HepG2 (cell line): ENCODE measurements around the gene DHX32. TPM values are rescaled to one million over a fixed set of nuclear protein-coding genes. Genes with fewer than 3 reads are reported as not detected.

ENCODE experiments used
- ATAC-seq: fragments of 200-7000 bp; cut with Tn5 transposase; 3 replicates; pipeline ENCODE4 v1.9.1; 2020; ENCODE audit warnings: mild to moderate bottlenecking, moderate library complexity
- BruUV-seq: library from RNA; stranded (reverse); fragments of 400-500 nt; replicated peaks from 2 replicates; lab custom pipeline; 2021; lab: Mats Ljungman, UMichigan
- CTCF ChIA-PET: fragments of 300-600 bp; formaldehyde crosslinking; extraction: SDS; loops from one replicate; lab custom pipeline; 2021; ENCODE audit warnings: low total read pairs, inconsistent platforms, low intra/inter-chr PET ratio; lab: Yijun Ruan, JAX
- POLR2A ChIA-PET: fragments of 350-600 bp; sonication (Branson Sonifier 250); formaldehyde crosslinking; loops from one replicate; lab custom pipeline; 2020; ENCODE audit warnings: antibody characterized with exemption, inconsistent platforms; lab: Yijun Ruan, JAX
- DNase-seq: peaks from one replicate; pipeline ENCODE4 v3.0.0-alpha.2; 2015; ENCODE audit warnings: low spot score
- FAIRE-seq: peaks from 3 replicates; lab custom pipeline; 2011; peaks lifted over from hg19 to GRCh38; lab: Jason Lieb, UNC
- H2AFZ ChIP-seq: one replicate; pipeline ENCODE4 v1.6.1; 2011; ENCODE audit warnings: low read length, inconsistent platforms
- H3K27ac ChIP-seq: fragments of 300-600 bp; 3 replicates; pipeline ENCODE4 v1.8.0; 2011; ENCODE audit warnings: mixed run types, mild to moderate bottlenecking, mixed read lengths, low read length, inconsistent platforms; ENCODE audit not compliant: insufficient read depth; ENCODE audit errors: extremely low read length
- H3K27me3 ChIP-seq, 2 experiments: fragments of 200-600 bp in 1 of 2; 2 replicates in 1 of 2; 3 replicates in 1 of 2; pipeline versions ENCODE4 v1.6.0 to v1.8.0; 2011; ENCODE audit warnings: low read length in 2 of 2, mild to moderate bottlenecking in 2 of 2, moderate library complexity in 2 of 2, inconsistent platforms in 1 of 2; ENCODE audit not compliant: insufficient read depth in 2 of 2, control insufficient read depth in 1 of 2
- H3K36me3 ChIP-seq, 2 experiments: fragments of 200-600 bp in 1 of 2; replicated peaks in 1 of 2; 2 replicates in 1 of 2; 3 replicates in 1 of 2; pipeline versions ENCODE4 v1.5.1 to v1.8.0; 2011; ENCODE audit warnings: low read length in 2 of 2, inconsistent platforms in 1 of 2; ENCODE audit not compliant: insufficient read depth in 2 of 2, control insufficient read depth in 1 of 2
- H3K4me1 ChIP-seq: 2 replicates; pipeline ENCODE4 v1.5.1; 2012; ENCODE audit warnings: low read length, inconsistent platforms; ENCODE audit not compliant: insufficient read depth
- H3K4me2 ChIP-seq: 2 replicates; pipeline ENCODE4 v1.6.0; 2011; ENCODE audit warnings: low read depth, low read length, inconsistent platforms
- H3K4me3 ChIP-seq, 3 experiments: fragments of 200-600 bp in 1 of 3; sonication (generic), shearing (Covaris generic) in 1 of 3; replicated peaks in 1 of 3; 2 replicates each; pipeline ENCODE4 v1.5.1; 2011 to 2016; ENCODE audit warnings: low read length in 3 of 3, inconsistent platforms in 2 of 3, low read depth in 2 of 3, mild to moderate bottlenecking in 2 of 3, control low read depth in 1 of 3, mixed read lengths in 1 of 3; ENCODE audit not compliant: insufficient read depth in 1 of 3
- H3K79me2 ChIP-seq: one replicate; pipeline ENCODE4 v1.6.1; 2011; ENCODE audit warnings: low read length, inconsistent platforms; ENCODE audit not compliant: insufficient read depth
- H3K9ac ChIP-seq: 2 replicates; pipeline ENCODE4 v1.6.0; 2011; ENCODE audit warnings: mild to moderate bottlenecking, low read depth, low read length, inconsistent platforms; ENCODE audit not compliant: insufficient read depth
- H3K9me3 ChIP-seq: 2 replicates; pipeline ENCODE4 v1.5.1; 2012; ENCODE audit warnings: mild to moderate bottlenecking, low read length
- H4K20me1 ChIP-seq: 2 replicates; pipeline ENCODE4 v1.6.0; 2011; ENCODE audit warnings: inconsistent platforms, mild to moderate bottlenecking, low read length, moderate library complexity; ENCODE audit not compliant: insufficient read depth
- CEBPB ChIP-seq: IDR thresholded peaks from 2 replicates; pipeline ENCODE4 v1.6.1; 2011; ENCODE audit warnings: low read depth, low read length, improper control_type of control experiment, borderline replicate concordance
- KLF9 ChIP-seq: IDR thresholded peaks from 2 replicates; pipeline ENCODE4 v1.6.1; 2016; ENCODE audit warnings: low read depth
- NAIF1 ChIP-seq: sonication (generic); formaldehyde crosslinking; IDR thresholded peaks from 2 replicates; pipeline ENCODE4 v1.5.0; 2020; ENCODE audit warnings: mild to moderate bottlenecking, missing genetic modification reagents, borderline replicate concordance
- SP4 ChIP-seq: sonication (generic); formaldehyde crosslinking; IDR thresholded peaks from 2 replicates; pipeline ENCODE4 v1.8.1; 2023; ENCODE audit warnings: mild to moderate bottlenecking, missing genetic modification reagents
- SYNCRIP ChIP-seq: fragments of 200-400 bp; formaldehyde crosslinking; IDR thresholded peaks from 2 replicates; pipeline ENCODE4 v1.6.1; 2018; ENCODE audit warnings: mild to moderate bottlenecking, low read depth, low read length; ENCODE audit not compliant: insufficient read depth
- TFAP4 ChIP-seq: sonication (generic); IDR thresholded peaks from 2 replicates; pipeline ENCODE4 v1.6.1; 2016; ENCODE audit warnings: low read depth, borderline replicate concordance
- TMF1 ChIP-seq: sonication (generic); formaldehyde crosslinking; IDR thresholded peaks from 2 replicates; pipeline ENCODE4 v1.8.1; 2022; ENCODE audit warnings: low read depth, missing genetic modification reagents
- USF2 ChIP-seq, 2 experiments: sonication (generic) in 1 of 2; formaldehyde crosslinking in 1 of 2; IDR thresholded peaks; 2 replicates each; pipeline versions ENCODE4 v1.5.1 to v1.6.1; 2011 to 2020; ENCODE audit warnings: borderline replicate concordance in 1 of 2, low read depth in 1 of 2, low read length in 1 of 2, mild to moderate bottlenecking in 1 of 2, missing genetic modification reagents in 1 of 2, moderate library complexity in 1 of 2
- ZBTB39 ChIP-seq: sonication (generic); formaldehyde crosslinking; IDR thresholded peaks from 2 replicates; pipeline ENCODE4 v1.5.0; 2020; ENCODE audit warnings: missing genetic modification reagents
- ZFP36L2 ChIP-seq: sonication (generic); formaldehyde crosslinking; IDR thresholded peaks from 2 replicates; pipeline ENCODE4 v1.4.0; 2020; ENCODE audit warnings: missing genetic modification reagents
- ZNF20 ChIP-seq: sonication (generic); formaldehyde crosslinking; IDR thresholded peaks from 2 replicates; pipeline ENCODE4 v1.4.0; 2020; ENCODE audit warnings: mild to moderate bottlenecking, moderate library complexity, missing genetic modification reagents
- ZNF260 ChIP-seq: sonication (generic); formaldehyde crosslinking; IDR thresholded peaks from 2 replicates; pipeline ENCODE4 v1.4.0; 2020; ENCODE audit warnings: missing genetic modification reagents, low read depth, mild to moderate bottlenecking, borderline replicate concordance
- ZNF414 ChIP-seq: sonication (generic); formaldehyde crosslinking; IDR thresholded peaks from 2 replicates; pipeline ENCODE4 v1.5.0; 2020; ENCODE audit warnings: missing genetic modification reagents
- ZNF615 ChIP-seq: sonication (generic); formaldehyde crosslinking; IDR thresholded peaks from 2 replicates; pipeline ENCODE4 v1.5.0; 2020; ENCODE audit warnings: mild to moderate bottlenecking, missing genetic modification reagents, borderline replicate concordance
- ZNF839 ChIP-seq: sonication (generic); formaldehyde crosslinking; IDR thresholded peaks from 2 replicates; pipeline ENCODE4 v1.4.0; 2020; ENCODE audit warnings: missing genetic modification reagents, mild to moderate bottlenecking, borderline replicate concordance
- WGBS: methylation state at CpG from one replicate; pipeline ENCODE4 v1.1.6; 2017; ENCODE audit warnings: low lambda C conversion rate; 5-methylcytosine and 5-hydroxymethylcytosine counted together
- in situ Hi-C: cut with HindIII; loops from 2 replicates; pipeline ENCODE4 v1.10.0; 2017; ENCODE audit warnings: low pct_unique_long_range_greater_than_20kb; ENCODE audit not compliant: extremely low pct_ligation_motif_present
- intact Hi-C: fragments of 100-400 bp; cut with micrococcal nuclease; formaldehyde crosslinking; loops from one replicate; pipeline ENCODE4 v1.10.0; 2022; ENCODE audit not compliant: unreplicated experiment
- polyA plus RNA-seq, 8 experiments: library from polyadenylated mRNA; depleted of rRNA in 3 of 8; stranded (reverse) in 7 of 8; unstranded in 1 of 8; fragments of >200 nt; fragmentation: Illumina TruSeq in 4 of 8; extraction: Trizol in 4 of 8; gene quantifications; 2 replicates each; pipeline versions ENCODE4 v1.2.1 to v1.2.3, GENCODE V29; 2011 to 2016; ENCODE audit warnings: low read depth in 4 of 8, missing spikeins in 1 of 8, mixed read lengths in 1 of 8; ENCODE audit not compliant: insufficient read depth in 1 of 8
- total RNA-seq, 5 experiments: library from RNA; depleted of rRNA; stranded (reverse); fragments of >200 nt; fragmentation: Illumina TruSeq; extraction: Trizol; gene quantifications; 2 replicates each; pipeline ENCODE4 v1.2.3, GENCODE V29; 2016; ENCODE audit warnings: low read depth in 1 of 5

DHX32 gene
- total and polyA plus RNA-seq, 2 of the 13 experiments (the other 11 are each of a cell fraction or from before 2014, with no cell fraction given) = 15.5 to 16.5 TPM

GRCh38 chr10:125822878-125823662 lies 58.0 kb downstream of the DHX32 start, which contains the start of the genes BCCIP and UROS:
Gene BCCIP (plus strand): TSS chr10:125823546. CDS start chr10:125823558, 12 bp downstream.
Gene UROS (minus strand): TSS chr10:125823258. CDS start chr10:125816499, 6,759 bp downstream.
- POLR2A ChIA-PET = interaction anchor here (0.9 to 2.0 kb wide), 5 partner anchors 9 to 45 kb away, joined by 3 to 9 read pairs (median 5); no protein-coding TSS in a partner anchor
- Histone ChIP-seq H3K4me1 (peaks cover 52% of the 10 kb centered on the region), H3K36me3 (peaks cover 11 to 12% of the 10 kb centered on the region in 2 experiments), H3K9ac (peak within 1 kb of the TSS; percentile 98), H3K4me2 (peak within 1 kb of the TSS; percentile 85), H3K4me3 (peak within 1 kb of the TSS; percentile 89 to 92 (median 91)), H4K20me1 (peaks cover 10% of the 10 kb centered on the region; the same call in 1 of the 2 replicates), H2AFZ (peak within 1 kb of the TSS; percentile 100), H3K27ac (peak within 1 kb of the TSS; percentile 95), H3K79me2 (peaks cover 45% of the 10 kb centered on the region), H3K27me3 (no peaks in the 10 kb centered on the region; a peak in 1 of 5 replicates), H3K9me3 (no peaks in the 10 kb centered on the region)
- WGBS = under 1% methylated on average over 48 of the region's 74 CpGs
- in situ Hi-C loops (no loop called here), intact Hi-C loops (loop anchor here (10.0 kb wide), 2 partner anchors 48 to 78 kb away; partner anchors contain the start of gene MMP21)
- peak; percentile 87 for ATAC-seq
- FAIRE-seq = no peak
- peak; percentile 85 for DNase-seq
- no TSS peak for BruUV-seq
- CTCF ChIA-PET = no interaction called here
- TF ChIP-seq ZNF20 = no peak
- TF ChIP-seq ZBTB39 (CRISPR knock-in tag) = no peak
- TF ChIP-seq SP4 (CRISPR knock-in tag) = peak; percentile 34; the same call in 1 of the 2 replicates
- TF ChIP-seq ZNF260 (CRISPR knock-in tag) = no peak
- no peak for TF ChIP-seq ZFP36L2 (CRISPR knock-in tag)
- no peak for TF ChIP-seq SYNCRIP
- TF ChIP-seq CEBPB = no peak
- 0 out of 2 replicates have a peak, but pooled peaks have one; percentile 81 for TF ChIP-seq TMF1 (CRISPR knock-in tag)
- TF ChIP-seq USF2 (IDR thresholded peaks at IDR 0.05; ENCODE audit: low read depth, low read length) = no peak
- no peak for TF ChIP-seq USF2 (CRISPR knock-in tag; IDR thresholded peaks at IDR 0.05; ENCODE audit: borderline replicate concordance)
- no peak for TF ChIP-seq KLF9 (CRISPR knock-in tag)
- TF ChIP-seq ZNF414 (CRISPR knock-in tag) = peak; percentile 88; the same call in 1 of the 2 replicates
- TF ChIP-seq TFAP4 = no peak
- TF ChIP-seq ZNF839 (CRISPR knock-in tag) = no peak; the same call in 1 of the 2 replicates
- TF ChIP-seq NAIF1 (CRISPR knock-in tag) = no peak
- TF ChIP-seq ZNF615 = no peak
